PFSK-1 (cell line): Measurements from ENCODE around the gene KDM5B.

Experiments
- POLR2AphosphoS5 ChIP-seq: IDR thresholded peaks from 2 replicates; pipeline ENCODE4 v1.6.1; 2012; ENCODE audit warnings: low read depth, mild to moderate bottlenecking, control low read depth, low read length, moderate library complexity
- TF ChIP-seq, protein P1 (sequence below), 2 experiments: IDR thresholded peaks; 2 replicates each; pipeline versions ENCODE4 v1.6.1 to v1.8.0; 2011 to 2012; ENCODE audit warnings: low read depth in 2 of 2, low read length in 2 of 2, control low read depth in 1 of 2, inconsistent platforms in 1 of 2, mild to moderate bottlenecking in 1 of 2, moderate library complexity in 1 of 2; ENCODE audit not compliant: insufficient read depth in 1 of 2

GRCh38 chr1:202687370-202687769, 120.9 kb downstream of the KDM5B start:
- TF ChIP-seq POLR2AphosphoS5: no peak
- TF ChIP-seq, protein P1, sequence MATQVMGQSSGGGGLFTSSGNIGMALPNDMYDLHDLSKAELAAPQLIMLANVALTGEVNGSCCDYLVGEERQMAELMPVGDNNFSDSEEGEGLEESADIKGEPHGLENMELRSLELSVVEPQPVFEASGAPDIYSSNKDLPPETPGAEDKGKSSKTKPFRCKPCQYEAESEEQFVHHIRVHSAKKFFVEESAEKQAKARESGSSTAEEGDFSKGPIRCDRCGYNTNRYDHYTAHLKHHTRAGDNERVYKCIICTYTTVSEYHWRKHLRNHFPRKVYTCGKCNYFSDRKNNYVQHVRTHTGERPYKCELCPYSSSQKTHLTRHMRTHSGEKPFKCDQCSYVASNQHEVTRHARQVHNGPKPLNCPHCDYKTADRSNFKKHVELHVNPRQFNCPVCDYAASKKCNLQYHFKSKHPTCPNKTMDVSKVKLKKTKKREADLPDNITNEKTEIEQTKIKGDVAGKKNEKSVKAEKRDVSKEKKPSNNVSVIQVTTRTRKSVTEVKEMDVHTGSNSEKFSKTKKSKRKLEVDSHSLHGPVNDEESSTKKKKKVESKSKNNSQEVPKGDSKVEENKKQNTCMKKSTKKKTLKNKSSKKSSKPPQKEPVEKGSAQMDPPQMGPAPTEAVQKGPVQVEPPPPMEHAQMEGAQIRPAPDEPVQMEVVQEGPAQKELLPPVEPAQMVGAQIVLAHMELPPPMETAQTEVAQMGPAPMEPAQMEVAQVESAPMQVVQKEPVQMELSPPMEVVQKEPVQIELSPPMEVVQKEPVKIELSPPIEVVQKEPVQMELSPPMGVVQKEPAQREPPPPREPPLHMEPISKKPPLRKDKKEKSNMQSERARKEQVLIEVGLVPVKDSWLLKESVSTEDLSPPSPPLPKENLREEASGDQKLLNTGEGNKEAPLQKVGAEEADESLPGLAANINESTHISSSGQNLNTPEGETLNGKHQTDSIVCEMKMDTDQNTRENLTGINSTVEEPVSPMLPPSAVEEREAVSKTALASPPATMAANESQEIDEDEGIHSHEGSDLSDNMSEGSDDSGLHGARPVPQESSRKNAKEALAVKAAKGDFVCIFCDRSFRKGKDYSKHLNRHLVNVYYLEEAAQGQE (IDR thresholded peaks at IDR 0.05; ENCODE audit: insufficient read depth in 1 of 2, low read depth in 2 of 2, low read length in 2 of 2): no peak
